Fibroblast of skin of scalp (primary cell): ENCODE results near the gene TMEM178A.

ENCODE experiments used
- DNase-seq: peaks from one replicate; pipeline ENCODE4 v3.0.0-alpha.2; 2013

Gene TMEM178A

DNA sequence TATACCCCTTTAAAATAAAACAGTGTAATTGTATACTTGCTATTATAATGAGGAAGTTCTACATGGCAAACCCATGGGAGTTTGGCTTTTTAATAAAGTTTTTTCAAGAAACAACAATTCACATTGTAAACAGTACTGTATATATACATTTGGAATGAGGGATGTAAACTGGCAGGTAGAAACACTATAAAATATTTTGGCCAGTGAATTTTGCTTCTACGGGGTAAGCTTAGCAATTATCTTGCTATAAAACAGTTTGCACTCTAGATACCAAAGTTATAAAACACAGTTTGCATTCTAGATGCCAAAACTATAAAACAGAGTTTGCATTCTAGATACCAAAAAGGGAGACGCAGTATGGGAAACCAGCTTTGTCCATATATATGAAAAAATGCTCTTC lies 96.7 kb downstream of the TMEM178A start:
- DNase-seq = no peak
